GM23338 (cell line): ENCODE measurements around the gene ALOX5AP. TPM values are rescaled to one million over a fixed set of nuclear protein-coding genes. Genes with fewer than 3 reads are reported as not detected.

Experiments used
- ATAC-seq: fragments of 200-7000 bp; cut with Tn5 transposase; 3 replicates; pipeline ENCODE4 v1.9.1; 2020
- DNase-seq: peaks from one replicate; pipeline ENCODE4 v3.0.0-alpha.2; 2015; ENCODE audit warnings: low spot score
- H2AFZ ChIP-seq: fragments of 200-600 bp; sonication (generic); 2 replicates; pipeline ENCODE4 v1.8.0; 2016; ENCODE audit warnings: antibody characterized with exemption, mild to moderate bottlenecking, moderate library complexity
- H3F3A ChIP-seq: fragments of 200-600 bp; sonication (generic); replicated peaks from 2 replicates; pipeline ENCODE4 v1.8.0; 2017; ENCODE audit warnings: antibody characterized with exemption, mixed run types, low read depth
- H3K27ac ChIP-seq: fragments of 200-600 bp; sonication (generic); 2 replicates; pipeline ENCODE4 v1.6.1; 2016; ENCODE audit warnings: low read depth
- H3K27me3 ChIP-seq: fragments of 200-600 bp; sonication (generic); 2 replicates; pipeline ENCODE4 v1.8.0; 2016; ENCODE audit warnings: mild to moderate bottlenecking, mixed run types, moderate library complexity; ENCODE audit not compliant: insufficient read depth
- H3K36me3 ChIP-seq: fragments of 200-600 bp; sonication (generic); 2 replicates; pipeline ENCODE4 v1.8.0; 2016; ENCODE audit warnings: mild to moderate bottlenecking; ENCODE audit not compliant: insufficient read depth
- H3K4me1 ChIP-seq: fragments of 200-600 bp; sonication (generic); 2 replicates; pipeline ENCODE4 v1.8.0; 2016; ENCODE audit warnings: mild to moderate bottlenecking, moderate library complexity; ENCODE audit not compliant: insufficient read depth
- H3K4me2 ChIP-seq: fragments of 200-600 bp; sonication (generic); 2 replicates; pipeline ENCODE4 v1.7.1; 2017; ENCODE audit warnings: mixed run types
- H3K4me3 ChIP-seq: fragments of 200-600 bp; sonication (generic); 2 replicates; pipeline ENCODE4 v1.6.1; 2016; ENCODE audit warnings: mixed run types
- H3K79me2 ChIP-seq: fragments of 200-600 bp; sonication (generic); replicated peaks from 2 replicates; pipeline ENCODE4 v1.8.0; 2017; ENCODE audit warnings: mild to moderate bottlenecking; ENCODE audit not compliant: insufficient read depth
- H3K9me2 ChIP-seq: fragments of 200-600 bp; sonication (generic); 2 replicates; pipeline ENCODE4 v1.8.0; 2017; ENCODE audit not compliant: insufficient read depth
- H4K20me1 ChIP-seq: fragments of 200-600 bp; sonication (generic); replicated peaks from 2 replicates; pipeline ENCODE4 v1.8.0; 2017; ENCODE audit warnings: mild to moderate bottlenecking; ENCODE audit not compliant: insufficient read depth
- H3K27ac Mint-ChIP-seq: 2 replicates; pipeline ENCODE4 v1.8.0; 2020; ENCODE audit warnings: inconsistent platforms, mild to moderate bottlenecking, moderate library complexity, mixed read lengths
- H3K27me3 Mint-ChIP-seq: 3 replicates; pipeline ENCODE4 v1.8.0; 2022; ENCODE audit warnings: low read depth, mild to moderate bottlenecking, moderate library complexity, mixed read lengths, inconsistent platforms; ENCODE audit not compliant: insufficient read depth, poor library complexity
- H3K36me3 Mint-ChIP-seq: 3 replicates; pipeline ENCODE4 v1.8.0; 2021; ENCODE audit warnings: low read depth, mild to moderate bottlenecking, inconsistent platforms, moderate library complexity, mixed read lengths
- H3K4me1 Mint-ChIP-seq: 3 replicates; pipeline ENCODE4 v1.8.0; 2020; ENCODE audit warnings: mild to moderate bottlenecking, inconsistent platforms, mixed read lengths
- H3K4me3 Mint-ChIP-seq: 3 replicates; pipeline ENCODE4 v1.8.0; 2021; ENCODE audit warnings: moderate library complexity, mild to moderate bottlenecking, inconsistent platforms, mixed read lengths
- H3K9me3 Mint-ChIP-seq: 3 replicates; pipeline ENCODE4 v1.8.0; 2020; ENCODE audit warnings: moderate library complexity, mild to moderate bottlenecking, inconsistent platforms, mixed read lengths
- CREB1 ChIP-seq: fragments of 250-450 bp; sonication (Bioruptor Pico); IDR thresholded peaks from 2 replicates; pipeline ENCODE4 v1.5.0; 2020; ENCODE audit warnings: low read depth, mild to moderate bottlenecking, moderate library complexity
- ETS1 ChIP-seq: IDR thresholded peaks from 2 replicates; pipeline ENCODE4 v1.6.1; 2016; ENCODE audit warnings: antibody characterized with exemption
- EZH2phosphoT487 ChIP-seq: fragments of 200-600 bp; sonication (generic); IDR thresholded peaks from one replicate; pipeline ENCODE4 v1.8.1; 2018; ENCODE audit warnings: antibody characterized with exemption; ENCODE audit not compliant: unreplicated experiment
- STAT1 ChIP-seq: IDR thresholded peaks from one replicate; pipeline ENCODE4 v1.6.1; 2016; ENCODE audit warnings: antibody characterized with exemption; ENCODE audit not compliant: unreplicated experiment
- ZNF114 ChIP-seq: fragments of 250-450 bp; sonication (Bioruptor Pico); IDR thresholded peaks from 2 replicates; pipeline ENCODE4 v1.5.0; 2020; ENCODE audit warnings: mild to moderate bottlenecking, moderate library complexity
- polyA plus RNA-seq: library from polyadenylated mRNA; unstranded; fragments of >200 nt; fragmentation: Nextera tagmentation; extraction: Ambion mirVana; gene quantifications from 2 replicates; pipeline ENCODE4 v1.2.1, GENCODE V29; 2016
- total RNA-seq: library from RNA; depleted of rRNA; stranded (reverse); fragments of >200 nt; shearing (Covaris generic); gene quantifications from 2 replicates; pipeline ENCODE4 v1.2.3, GENCODE V29; 2014
- TF ChIP-seq, protein P1 (sequence below): IDR thresholded peaks from one replicate; pipeline ENCODE4 v1.6.1; 2018; ENCODE audit warnings: antibody characterized with exemption; ENCODE audit not compliant: unreplicated experiment

The ALOX5AP gene
- total and polyA plus RNA-seq, 2 experiments from 2014 or later, result 0.23 TPM; not detected in 1

DNA sequence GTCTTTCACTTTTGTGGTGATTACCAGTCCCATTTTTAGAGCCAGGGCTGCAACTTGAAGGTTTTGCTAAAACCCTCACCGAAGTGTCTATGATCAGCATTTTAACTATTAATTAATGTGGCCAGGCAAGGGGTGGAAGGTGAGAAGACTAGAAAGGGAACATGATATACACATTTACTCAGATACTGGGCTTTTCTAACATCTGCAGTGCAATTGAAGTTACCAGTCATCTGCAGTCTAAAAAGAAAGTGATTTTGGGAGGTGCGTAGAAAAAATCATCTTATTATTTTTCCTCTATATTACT, 481 bp downstream of the ALOX5AP start (continued):
- no peak for TF ChIP-seq ETS1

DNA sequence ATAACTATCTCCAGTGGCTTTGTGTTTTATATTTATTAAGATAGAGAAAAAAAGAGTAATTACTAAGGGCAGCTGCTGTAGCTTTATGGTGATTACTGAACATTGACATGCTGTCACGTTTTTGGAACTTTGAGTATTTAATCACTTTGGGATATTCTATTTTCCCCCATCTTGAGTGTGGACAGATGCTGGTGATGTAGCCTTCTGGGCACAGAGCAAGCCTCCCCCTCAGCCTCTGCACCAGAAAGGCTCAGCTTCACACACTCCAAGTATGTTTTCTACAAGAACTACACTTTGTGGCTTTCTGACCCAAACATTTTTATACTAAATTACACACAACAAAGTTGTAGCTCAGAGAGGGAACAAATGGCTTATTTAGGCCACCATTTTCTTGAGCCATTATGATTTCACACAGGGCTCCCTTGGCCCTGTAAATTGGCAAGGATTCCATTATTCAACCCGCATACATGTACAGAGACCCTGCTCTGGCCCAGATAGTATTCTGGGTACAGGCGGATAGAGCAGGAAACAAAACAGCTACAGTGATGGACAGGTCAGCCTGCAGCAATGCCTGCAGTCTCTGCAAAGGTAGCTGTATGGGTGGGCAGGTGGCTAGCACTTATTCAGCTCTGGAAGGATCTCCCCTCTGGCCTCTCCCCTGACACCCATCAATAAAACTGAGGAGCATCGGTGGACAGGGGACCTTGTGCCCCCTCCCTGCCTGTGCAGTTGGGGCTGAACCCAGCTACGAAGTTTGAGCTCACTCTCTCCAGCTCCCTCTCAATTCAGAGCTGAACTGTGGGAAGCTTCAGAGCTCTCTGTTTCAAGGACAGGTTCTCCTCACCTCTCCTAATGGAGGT, 1.3 kb downstream of the ALOX5AP start:
- Histone ChIP-seq H3K4me3 (no peak overlapping the region), H3K4me2 (no peak overlapping the region), H2AFZ (no peak overlapping the region; the same call in 1 of the 2 replicates), H3K27ac (no peak overlapping the region), H3K79me2 (no peaks in the 10 kb centered on the region), H3K9me2 (no peaks in the 10 kb centered on the region), H3K27me3 (no peaks in the 10 kb centered on the region), H4K20me1 (no peaks in the 10 kb centered on the region), H3K4me1 (peaks cover 4% of the 10 kb centered on the region; the same call in 1 of the 2 replicates), H3F3A (no peaks in the 10 kb centered on the region), H3K36me3 (no peaks in the 10 kb centered on the region)
- ATAC-seq (no peak), DNase-seq (no peak)
- no peak for TF ChIP-seq CREB1 (CRISPR knock-in tag)
- no peak for TF ChIP-seq STAT1
- no peak for TF ChIP-seq EZH2phosphoT487
- no peak for TF ChIP-seq ZNF114 (CRISPR knock-in tag)
- TF ChIP-seq ETS1, result no peak
- TF ChIP-seq, protein P1, sequence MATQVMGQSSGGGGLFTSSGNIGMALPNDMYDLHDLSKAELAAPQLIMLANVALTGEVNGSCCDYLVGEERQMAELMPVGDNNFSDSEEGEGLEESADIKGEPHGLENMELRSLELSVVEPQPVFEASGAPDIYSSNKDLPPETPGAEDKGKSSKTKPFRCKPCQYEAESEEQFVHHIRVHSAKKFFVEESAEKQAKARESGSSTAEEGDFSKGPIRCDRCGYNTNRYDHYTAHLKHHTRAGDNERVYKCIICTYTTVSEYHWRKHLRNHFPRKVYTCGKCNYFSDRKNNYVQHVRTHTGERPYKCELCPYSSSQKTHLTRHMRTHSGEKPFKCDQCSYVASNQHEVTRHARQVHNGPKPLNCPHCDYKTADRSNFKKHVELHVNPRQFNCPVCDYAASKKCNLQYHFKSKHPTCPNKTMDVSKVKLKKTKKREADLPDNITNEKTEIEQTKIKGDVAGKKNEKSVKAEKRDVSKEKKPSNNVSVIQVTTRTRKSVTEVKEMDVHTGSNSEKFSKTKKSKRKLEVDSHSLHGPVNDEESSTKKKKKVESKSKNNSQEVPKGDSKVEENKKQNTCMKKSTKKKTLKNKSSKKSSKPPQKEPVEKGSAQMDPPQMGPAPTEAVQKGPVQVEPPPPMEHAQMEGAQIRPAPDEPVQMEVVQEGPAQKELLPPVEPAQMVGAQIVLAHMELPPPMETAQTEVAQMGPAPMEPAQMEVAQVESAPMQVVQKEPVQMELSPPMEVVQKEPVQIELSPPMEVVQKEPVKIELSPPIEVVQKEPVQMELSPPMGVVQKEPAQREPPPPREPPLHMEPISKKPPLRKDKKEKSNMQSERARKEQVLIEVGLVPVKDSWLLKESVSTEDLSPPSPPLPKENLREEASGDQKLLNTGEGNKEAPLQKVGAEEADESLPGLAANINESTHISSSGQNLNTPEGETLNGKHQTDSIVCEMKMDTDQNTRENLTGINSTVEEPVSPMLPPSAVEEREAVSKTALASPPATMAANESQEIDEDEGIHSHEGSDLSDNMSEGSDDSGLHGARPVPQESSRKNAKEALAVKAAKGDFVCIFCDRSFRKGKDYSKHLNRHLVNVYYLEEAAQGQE, result no peak
- H3K4me1 Mint-ChIP-seq, result peaks cover 17% of the 10 kb centered on the region
- no peak overlapping the region for H3K27ac Mint-ChIP-seq
- no peaks in the 10 kb centered on the region for H3K36me3 Mint-ChIP-seq
- no peaks in the 10 kb centered on the region for H3K9me3 Mint-ChIP-seq
- peaks cover 1% of the 10 kb centered on the region for H3K27me3 Mint-ChIP-seq
- no peak overlapping the region for H3K4me3 Mint-ChIP-seq
